Nephron (organoid): ENCODE data around the gene BABAM2.
"Not testable (repeated sequence)": the region's sequence is repeated elsewhere in the genome, so short reads cannot be mapped to it uniquely, and the experiment has no call there.

Experiments
- H3K27ac Mint-ChIP-seq, 3 experiments: 2 replicates each; pipeline ENCODE4 v1.8.0; 2020; ENCODE audit warnings: mixed read lengths in 3 of 3, mild to moderate bottlenecking in 2 of 3, moderate library complexity in 1 of 3
- H3K27me3 Mint-ChIP-seq: 2 replicates; pipeline ENCODE4 v1.8.0; 2021; ENCODE audit warnings: low read depth, mild to moderate bottlenecking, moderate library complexity, mixed read lengths
- H3K36me3 Mint-ChIP-seq: 2 replicates; pipeline ENCODE4 v1.8.0; 2020; ENCODE audit warnings: low read depth, mixed read lengths
- H3K4me1 Mint-ChIP-seq: 2 replicates; pipeline ENCODE4 v1.8.0; 2020; ENCODE audit warnings: mixed read lengths
- H3K4me3 Mint-ChIP-seq, 3 experiments: 2 replicates each; pipeline ENCODE4 v1.8.0; 2020; ENCODE audit warnings: mild to moderate bottlenecking in 3 of 3, mixed read lengths in 3 of 3, moderate library complexity in 2 of 3
- H3K9me3 Mint-ChIP-seq: 2 replicates; pipeline ENCODE4 v1.8.0; 2020; ENCODE audit warnings: mixed read lengths
- TF ChIP-seq, protein P1 (sequence below), 3 experiments: fragments of 200-600 bp; sonication (generic); IDR thresholded peaks; one replicate each; pipeline ENCODE4 v1.5.0; 2021; ENCODE audit warnings: antibody characterized with exemption in 3 of 3; ENCODE audit not compliant: unreplicated experiment in 3 of 3

The BABAM2 gene

DNA sequence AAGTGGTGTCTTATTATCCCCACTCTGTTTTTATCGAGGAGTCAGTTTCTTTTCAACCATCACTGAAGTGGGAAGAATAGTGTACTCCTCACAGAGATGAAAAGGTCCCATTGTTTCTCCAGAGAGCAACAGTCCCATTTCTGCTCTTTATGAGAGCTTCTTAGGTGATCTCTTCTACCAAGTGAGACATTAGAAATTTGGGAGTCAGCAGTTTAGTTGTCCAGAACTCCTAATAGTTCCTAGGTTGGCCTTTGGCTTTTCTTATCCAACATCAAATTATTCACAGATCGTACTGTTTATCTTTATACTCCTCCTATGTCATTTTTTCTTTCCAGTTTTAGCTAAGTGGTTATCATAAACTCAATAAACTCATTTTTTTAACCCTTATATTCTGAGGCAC is 213.1 kb downstream of the BABAM2 start:
- Mint-ChIP-seq H3K4me1 (peaks cover 23% of the 10 kb centered on the region), H3K36me3 (no peaks in the 10 kb centered on the region), H3K27me3 (no peaks in the 10 kb centered on the region), H3K4me3 (no peak overlapping the region), H3K27ac (peak overlapping the region in 1 of 3 experiments; percentile 50), H3K9me3 (no peaks in the 10 kb centered on the region)
- TF ChIP-seq, protein P1, sequence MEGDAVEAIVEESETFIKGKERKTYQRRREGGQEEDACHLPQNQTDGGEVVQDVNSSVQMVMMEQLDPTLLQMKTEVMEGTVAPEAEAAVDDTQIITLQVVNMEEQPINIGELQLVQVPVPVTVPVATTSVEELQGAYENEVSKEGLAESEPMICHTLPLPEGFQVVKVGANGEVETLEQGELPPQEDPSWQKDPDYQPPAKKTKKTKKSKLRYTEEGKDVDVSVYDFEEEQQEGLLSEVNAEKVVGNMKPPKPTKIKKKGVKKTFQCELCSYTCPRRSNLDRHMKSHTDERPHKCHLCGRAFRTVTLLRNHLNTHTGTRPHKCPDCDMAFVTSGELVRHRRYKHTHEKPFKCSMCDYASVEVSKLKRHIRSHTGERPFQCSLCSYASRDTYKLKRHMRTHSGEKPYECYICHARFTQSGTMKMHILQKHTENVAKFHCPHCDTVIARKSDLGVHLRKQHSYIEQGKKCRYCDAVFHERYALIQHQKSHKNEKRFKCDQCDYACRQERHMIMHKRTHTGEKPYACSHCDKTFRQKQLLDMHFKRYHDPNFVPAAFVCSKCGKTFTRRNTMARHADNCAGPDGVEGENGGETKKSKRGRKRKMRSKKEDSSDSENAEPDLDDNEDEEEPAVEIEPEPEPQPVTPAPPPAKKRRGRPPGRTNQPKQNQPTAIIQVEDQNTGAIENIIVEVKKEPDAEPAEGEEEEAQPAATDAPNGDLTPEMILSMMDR (IDR thresholded peaks at IDR 0.05; ENCODE audit: unreplicated experiment in 3 of 3) = no peak

GRCh38 chr2:28108143-28108542 is 217.6 kb downstream of the BABAM2 start:
- no peaks in the 10 kb centered on the region for H3K27me3 Mint-ChIP-seq
- H3K36me3 Mint-ChIP-seq = no peaks in the 10 kb centered on the region
- H3K9me3 Mint-ChIP-seq = no peaks in the 10 kb centered on the region
- no peak overlapping the region for H3K4me3 Mint-ChIP-seq
- H3K27ac Mint-ChIP-seq = no peak overlapping the region
- H3K4me1 Mint-ChIP-seq = no peaks in the 10 kb centered on the region
- TF ChIP-seq, protein P1 (IDR thresholded peaks at IDR 0.05; ENCODE audit: unreplicated experiment in 3 of 3) = no peak

DNA sequence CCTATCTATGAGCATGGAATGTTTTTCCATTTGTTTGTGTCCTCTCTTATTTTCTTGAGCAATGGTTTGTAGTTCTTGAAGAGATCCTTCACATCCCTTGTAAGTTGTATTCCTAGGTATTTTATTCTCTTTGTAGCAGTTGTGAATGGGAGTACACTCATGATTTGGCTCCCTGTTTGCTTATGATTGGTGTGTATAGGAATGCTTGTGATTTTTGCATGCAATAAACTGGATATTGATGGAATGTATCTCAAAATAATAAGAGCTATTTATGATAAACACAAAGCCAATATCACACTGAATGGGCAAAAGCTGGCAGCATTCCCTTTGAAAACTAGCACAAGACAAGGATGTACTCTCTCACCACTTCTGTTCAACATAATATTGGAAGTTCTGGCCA is 223.2 kb downstream of the BABAM2 start:
- H3K36me3 Mint-ChIP-seq, H3K9me3 Mint-ChIP-seq, H3K27me3 Mint-ChIP-seq, H3K4me3 Mint-ChIP-seq, H3K27ac Mint-ChIP-seq, H3K4me1 Mint-ChIP-seq: not testable (repeated sequence)

GRCh38 chr2:28117104-28117596 is 226.6 kb downstream of the BABAM2 start:
- Mint-ChIP-seq H3K4me1 (no peaks in the 10 kb centered on the region), H3K9me3 (peaks cover 5% of the 10 kb centered on the region), H3K27ac (peak overlapping the region; percentile 48 to 72 (median 71)), H3K27me3 (no peaks in the 10 kb centered on the region), H3K36me3 (peaks cover 3% of the 10 kb centered on the region), H3K4me3 (no peak overlapping the region)
- TF ChIP-seq, protein P1 (IDR thresholded peaks at IDR 0.05; ENCODE audit: unreplicated experiment in 3 of 3) = no peak

DNA sequence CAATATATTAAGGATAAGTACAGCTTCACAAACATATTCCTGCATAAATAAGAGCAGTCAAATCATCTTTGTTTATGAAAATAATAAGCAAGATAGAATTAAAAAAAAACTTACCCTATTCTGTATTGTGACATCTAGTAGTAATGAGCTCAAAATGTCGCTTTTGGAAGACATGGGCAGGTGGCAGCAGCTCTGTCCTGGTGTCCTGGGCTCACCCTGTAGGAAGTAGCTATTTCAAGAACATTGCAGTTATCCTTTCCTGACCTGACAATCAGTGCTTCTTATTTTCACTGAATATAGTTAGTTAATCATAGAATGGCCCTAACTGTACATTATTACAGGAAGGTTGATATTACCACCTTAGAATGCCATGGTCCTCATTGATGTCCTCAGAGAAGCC is 229.1 kb downstream of the BABAM2 start:
- no peaks in the 10 kb centered on the region for H3K27me3 Mint-ChIP-seq
- no peak overlapping the region for H3K4me3 Mint-ChIP-seq
- peaks cover 5% of the 10 kb centered on the region for H3K9me3 Mint-ChIP-seq
- H3K4me1 Mint-ChIP-seq = no peaks in the 10 kb centered on the region
- no peak overlapping the region for H3K27ac Mint-ChIP-seq
- peaks cover 3% of the 10 kb centered on the region for H3K36me3 Mint-ChIP-seq
- TF ChIP-seq, protein P1 (IDR thresholded peaks at IDR 0.05; ENCODE audit: unreplicated experiment in 3 of 3) = no peak

DNA sequence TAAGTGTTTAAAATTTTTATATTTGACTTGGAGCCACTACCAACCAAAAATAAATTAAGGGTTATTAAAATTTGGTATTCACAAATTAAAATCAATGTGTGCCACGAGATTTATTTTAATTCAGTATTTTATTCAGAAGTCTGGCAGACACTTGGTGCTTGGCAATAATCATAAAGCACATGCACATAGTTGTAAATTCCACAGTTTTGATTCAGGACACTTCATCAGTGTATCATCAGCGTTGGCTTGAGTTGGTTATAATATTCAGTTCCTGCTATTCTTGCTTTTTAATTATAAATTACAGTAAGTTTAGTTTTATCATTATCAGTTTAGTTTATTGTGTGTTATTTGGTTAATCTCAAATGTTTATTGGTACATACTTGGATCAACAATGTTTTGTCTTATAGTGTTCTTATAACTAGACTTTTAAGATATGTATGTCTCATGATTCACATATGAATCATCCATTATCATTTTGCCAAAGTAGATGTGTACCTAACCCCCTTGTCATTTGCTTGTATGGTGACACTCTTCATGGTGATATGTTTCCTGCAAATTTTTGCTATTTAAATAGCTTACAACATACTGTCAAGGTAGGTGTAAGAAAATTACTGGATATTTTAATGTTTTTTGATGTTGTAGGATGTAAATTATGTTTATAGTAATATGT is 237.9 kb downstream of the BABAM2 start:
- H3K36me3 Mint-ChIP-seq = peaks cover 16% of the 10 kb centered on the region
- peaks cover 6% of the 10 kb centered on the region for H3K9me3 Mint-ChIP-seq
- H3K4me3 Mint-ChIP-seq = no peak overlapping the region

More for the DNA sequence above, 237.9 kb downstream of the BABAM2 start:
- peaks cover 13% of the 10 kb centered on the region for H3K4me1 Mint-ChIP-seq
- no peak overlapping the region for H3K27ac Mint-ChIP-seq
- TF ChIP-seq, protein P1 (IDR thresholded peaks at IDR 0.05; ENCODE audit: unreplicated experiment in 3 of 3) = no peak
- H3K27me3 Mint-ChIP-seq = no peaks in the 10 kb centered on the region
